Measurements from ENCODE around the gene KMT2B. TPM values are rescaled to one million over a fixed set of nuclear protein-coding genes. Genes with fewer than 3 reads are reported as not detected.

The KMT2B gene
- total and polyA plus RNA-seq, 9 of the 15 experiments (the other 6 are each of a cell fraction or from before 2014, with no cell fraction given) = 0.63 to 43.9 (median 8.1) TPM

- TF ChIP-seq RNF2 (IDR thresholded peaks at IDR 0.05) = no peak
- TF ChIP-seq MCM5 (IDR thresholded peaks at IDR 0.05; ENCODE audit: low read depth) = no peak
- TF ChIP-seq ZNF408 (CRISPR knock-in tag; IDR thresholded peaks at IDR 0.05; ENCODE audit: low read depth) = no peak
- TF ChIP-seq CREB1 (IDR thresholded peaks at IDR 0.05) = peak; percentile 78
- TF ChIP-seq CREB1 (CRISPR knock-in tag; IDR thresholded peaks at IDR 0.05) = peak; percentile 91
- TF ChIP-seq CREM (IDR thresholded peaks at IDR 0.05; ENCODE audit: low read depth) = peak; percentile 97
- peak; percentile 59; the same call in 1 of the 2 replicates for TF ChIP-seq PHF8 (IDR thresholded peaks at IDR 0.05; ENCODE audit: borderline replicate concordance, low read length)
- no peak for TF ChIP-seq ARNT (IDR thresholded peaks at IDR 0.05)
- peak; percentile 92 for TF ChIP-seq MEIS2 (IDR thresholded peaks at IDR 0.05; ENCODE audit: partially characterized antibody)
- TF ChIP-seq TBP (optimal IDR thresholded peaks at IDR 0.05; ENCODE audit: low read depth, low read length) = peak; percentile 59
- TF ChIP-seq MXD1 (CRISPR knock-in tag; IDR thresholded peaks at IDR 0.05; ENCODE audit: borderline replicate concordance, poor library complexity, severe bottlenecking) = no peak
- TF ChIP-seq CREB3L1 (IDR thresholded peaks at IDR 0.05; ENCODE audit: borderline replicate concordance, low read depth) = peak; percentile 62; the same call in 1 of the 2 replicates
- TF ChIP-seq YY1 (IDR thresholded peaks at IDR 0.05; ENCODE audit: borderline replicate concordance in 1 of 3, control insufficient read depth in 1 of 3, extremely low read depth in 1 of 3, insufficient read depth in 3 of 3, insufficient read length in 1 of 3, insufficient replicate concordance in 2 of 3, low read depth in 1 of 3, low read length in 2 of 3) = peak; percentile 32 to 87 (median 70)
- peak; percentile 94 for TF ChIP-seq ZBTB2 (IDR thresholded peaks at IDR 0.05)
- TF ChIP-seq CREB5 (CRISPR knock-in tag; IDR thresholded peaks at IDR 0.05) = no peak
- no peak for TF ChIP-seq EZH2 (IDR thresholded peaks at IDR 0.05; ENCODE audit: borderline replicate concordance, low read depth, low read length)
- TF ChIP-seq ELF4 (CRISPR knock-in tag; IDR thresholded peaks at IDR 0.05) = no peak
- TF ChIP-seq CCAR2 (IDR thresholded peaks at IDR 0.05; ENCODE audit: low read depth, low read length) = no peak
- peak; percentile 98 for TF ChIP-seq GABPB1 (CRISPR knock-in tag; IDR thresholded peaks at IDR 0.05)
- TF ChIP-seq KAT2B (IDR thresholded peaks at IDR 0.05; ENCODE audit: low read depth, low read length) = no peak
- TF ChIP-seq SIN3A (IDR thresholded peaks at IDR 0.05; ENCODE audit: borderline replicate concordance in 2 of 2, control insufficient read depth in 1 of 2, low read depth in 2 of 2, low read length in 2 of 2) = peak; percentile 87 to 88; a peak in 3 of 4 replicates
- peak; percentile 72; the same call in 1 of the 2 replicates for TF ChIP-seq FOXJ2 (tag; IDR thresholded peaks at IDR 0.05)
- no peak for TF ChIP-seq TCF7L2 (IDR thresholded peaks at IDR 0.05; ENCODE audit: low read depth, low read length)
Measured at GRCh38 chr19:35745328-35746086, 27.7 kb downstream of the KMT2B start, which contains the start of the genes PSENEN and U2AF1L4 (continued).

Data from K562 (cell line).